Measurements from ENCODE around the gene MIR17HG.

MIR17HG gene

DNA sequence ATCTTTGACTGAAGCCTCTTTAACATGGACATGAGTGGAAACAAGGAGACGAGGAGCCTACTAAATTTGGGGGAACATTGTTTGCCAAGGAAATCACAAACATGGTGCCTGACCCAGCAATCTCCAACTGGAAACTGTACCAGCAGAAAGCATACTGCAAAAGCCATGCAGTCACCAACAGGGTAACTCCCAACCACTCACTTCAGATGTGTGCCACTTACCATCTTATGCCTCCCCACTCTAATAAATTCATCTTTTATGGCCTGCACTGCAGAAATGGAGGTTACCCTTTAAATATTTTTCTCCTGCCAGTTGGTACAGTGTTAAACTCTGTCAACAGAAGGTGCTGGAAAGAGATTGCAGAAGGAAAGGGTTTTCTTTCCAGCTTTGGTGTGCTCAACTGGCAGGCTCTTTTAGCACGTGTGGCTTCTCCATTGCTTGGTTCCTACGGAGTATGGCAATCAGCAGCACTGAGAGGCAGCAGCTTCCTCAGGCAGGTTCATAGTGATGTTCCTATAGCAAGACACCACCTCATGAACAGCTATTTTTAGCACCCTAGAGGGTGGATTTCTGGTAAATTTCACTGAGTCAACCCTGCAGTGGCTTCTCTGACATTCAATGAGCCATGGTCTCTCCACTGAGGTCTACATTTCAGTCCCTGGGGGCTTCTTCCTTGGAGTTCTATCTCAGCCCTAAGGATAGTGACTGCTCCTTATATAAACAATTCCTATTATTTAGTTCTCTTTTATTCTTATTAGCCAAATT, 21.4 kb downstream of the MIR17HG start:
- DNase-seq (ENCODE audit: low read depth in 2 of 2), result no peak

DNA sequence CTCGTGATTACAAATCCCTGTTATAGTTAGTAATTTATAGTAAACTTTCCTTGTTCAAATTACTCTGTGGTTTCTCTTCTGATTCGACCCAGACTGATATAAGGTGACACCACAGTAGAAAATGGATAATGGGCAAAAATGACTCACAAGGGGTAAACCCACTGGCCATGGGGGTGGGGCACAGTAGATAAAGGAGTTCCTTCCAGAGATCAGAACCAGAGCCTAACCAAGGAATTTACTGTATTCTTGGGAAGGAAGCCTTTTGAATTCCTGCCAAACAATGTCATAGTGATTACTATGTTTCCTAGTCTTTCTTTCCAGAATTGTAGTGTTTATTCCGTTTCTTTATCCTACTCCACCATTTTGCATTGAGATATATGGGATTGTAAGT, 21.9 kb downstream of the MIR17HG start:
- peak in 1 of 2 donors; percentile 20 for DNase-seq (ENCODE audit: low read depth in 2 of 2)

DNA sequence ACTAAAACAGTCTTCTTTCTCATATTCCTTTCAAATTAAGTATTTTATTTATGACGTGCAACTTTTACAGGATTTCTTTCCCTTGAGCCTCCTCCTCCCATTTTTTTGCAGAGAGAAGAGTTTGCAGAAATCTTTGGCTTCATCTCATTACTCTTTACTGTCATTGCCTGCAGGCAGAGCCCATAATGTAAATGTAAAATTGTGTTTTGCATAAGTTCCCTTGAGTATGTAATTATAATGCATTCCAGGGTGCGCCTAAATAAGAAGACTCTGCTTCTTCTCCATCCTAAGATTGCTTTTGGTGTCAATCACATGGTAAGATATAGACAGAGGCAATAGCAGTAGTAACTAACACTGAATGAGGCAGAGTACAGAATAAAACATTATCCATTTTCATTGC, 23.0 kb downstream of the MIR17HG start:
- no peak for DNase-seq (ENCODE audit: low read depth in 2 of 2)

DNA sequence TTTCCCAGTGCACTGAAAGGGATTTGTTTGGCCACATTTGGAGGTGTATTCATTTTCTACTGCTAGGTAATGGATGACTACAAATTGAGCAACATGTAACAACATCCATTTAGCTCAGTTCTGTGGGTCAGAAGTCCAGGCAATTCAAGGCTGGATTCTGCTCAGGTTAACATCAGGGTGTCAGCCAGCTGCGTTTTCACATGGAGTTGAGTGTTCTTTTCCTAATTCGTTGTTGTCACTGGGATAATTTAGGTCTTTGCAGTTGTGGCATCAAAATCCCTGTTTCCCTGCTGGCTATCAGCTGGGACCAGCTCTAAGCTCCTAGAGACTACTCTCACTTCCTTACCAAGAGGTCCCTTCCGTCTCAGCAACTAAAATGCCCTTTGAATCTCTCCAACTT, 25.4 kb downstream of the MIR17HG start:
- no peak for DNase-seq (ENCODE audit: low read depth in 2 of 2)

DNA sequence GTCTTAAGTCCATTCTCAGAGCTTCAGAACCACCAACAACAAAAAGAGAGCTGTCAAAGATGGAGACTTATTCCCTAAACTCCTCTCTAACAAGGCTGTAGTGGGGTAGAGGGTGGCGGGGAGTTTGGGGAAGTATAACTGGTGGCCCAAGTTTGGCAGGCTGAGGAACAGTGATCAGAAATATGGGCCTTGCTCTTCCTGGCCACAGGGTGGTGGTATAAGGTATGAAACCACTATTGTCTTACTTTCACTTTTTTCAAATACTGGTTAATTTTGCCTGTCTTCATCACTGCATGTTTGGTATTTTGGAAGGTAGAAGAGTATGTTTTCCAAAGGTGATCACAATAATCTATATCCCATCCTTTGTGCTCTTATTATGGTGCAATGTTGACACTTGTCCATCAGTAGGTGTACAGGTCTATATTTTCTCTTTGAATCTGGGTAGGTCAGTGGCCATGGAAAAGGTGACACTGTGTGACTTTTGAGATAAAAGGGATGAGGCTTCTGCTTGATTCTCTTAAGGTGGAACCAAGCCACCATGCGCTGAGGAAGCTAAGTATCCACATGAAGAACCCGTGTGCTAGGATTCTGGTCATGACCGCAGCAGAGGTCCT, 27.7 kb downstream of the MIR17HG start:
- DNase-seq (ENCODE audit: low read depth in 2 of 2), result no peak

DNA sequence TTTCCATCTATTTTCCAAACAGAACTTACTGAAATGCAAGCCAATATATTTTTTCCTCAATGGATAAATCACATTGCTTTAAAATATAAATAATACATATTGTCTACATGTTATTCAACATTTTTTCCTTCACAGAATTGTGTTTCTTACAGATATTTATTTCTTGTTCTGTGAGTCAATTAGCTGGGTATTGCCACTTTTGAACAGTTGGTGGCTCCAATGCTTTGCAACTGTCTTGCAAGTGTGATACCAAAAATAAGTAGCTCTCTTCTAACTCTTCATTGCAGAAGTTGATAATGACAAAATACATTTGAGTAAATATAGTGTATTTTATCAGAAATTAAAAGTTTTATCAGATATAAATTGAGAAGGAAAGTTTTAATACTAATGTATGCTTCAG, 33.9 kb downstream of the MIR17HG start:
- DNase-seq (ENCODE audit: low read depth in 2 of 2), result no peak

DNA sequence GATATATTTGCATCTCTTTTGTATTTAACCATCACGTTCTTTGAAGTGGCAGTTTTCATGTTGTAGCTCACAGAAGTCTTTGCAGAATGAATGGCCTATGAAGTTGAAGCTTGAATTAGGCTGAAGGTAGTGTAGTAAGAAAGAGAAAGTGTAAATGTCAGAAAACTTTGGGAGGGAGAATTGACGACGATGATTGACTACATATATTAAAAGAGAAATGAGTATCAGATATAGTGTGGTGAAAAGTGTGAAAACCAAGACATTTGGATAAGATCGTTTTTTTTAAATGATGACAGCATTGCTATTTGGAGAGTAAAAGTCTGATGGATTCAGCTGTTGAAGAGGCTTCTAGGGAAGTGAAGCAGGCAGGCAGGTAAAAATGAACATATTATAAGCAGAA, 36.3 kb downstream of the MIR17HG start:
- no peak for DNase-seq (ENCODE audit: low read depth in 2 of 2)

DNA sequence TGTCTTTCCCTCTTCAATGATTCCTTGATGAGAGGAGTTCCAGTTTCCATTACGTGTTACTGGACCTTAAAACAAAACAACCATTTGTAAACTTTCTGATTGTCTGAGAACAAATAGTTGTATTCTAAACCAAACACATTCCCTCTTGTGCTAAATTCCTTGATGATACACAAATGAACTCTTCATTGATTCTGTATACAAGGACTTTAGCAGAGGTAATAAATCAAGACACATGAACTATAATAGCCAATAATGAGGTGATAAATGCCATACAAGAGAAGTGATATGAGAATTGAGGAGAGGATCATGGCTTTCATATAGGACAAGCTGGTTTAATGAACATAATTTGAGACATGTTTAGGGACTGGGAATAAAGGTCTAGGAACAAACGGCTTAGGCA, 37.4 kb downstream of the MIR17HG start:
- DNase-seq (ENCODE audit: low read depth in 2 of 2), result no peak

DNA sequence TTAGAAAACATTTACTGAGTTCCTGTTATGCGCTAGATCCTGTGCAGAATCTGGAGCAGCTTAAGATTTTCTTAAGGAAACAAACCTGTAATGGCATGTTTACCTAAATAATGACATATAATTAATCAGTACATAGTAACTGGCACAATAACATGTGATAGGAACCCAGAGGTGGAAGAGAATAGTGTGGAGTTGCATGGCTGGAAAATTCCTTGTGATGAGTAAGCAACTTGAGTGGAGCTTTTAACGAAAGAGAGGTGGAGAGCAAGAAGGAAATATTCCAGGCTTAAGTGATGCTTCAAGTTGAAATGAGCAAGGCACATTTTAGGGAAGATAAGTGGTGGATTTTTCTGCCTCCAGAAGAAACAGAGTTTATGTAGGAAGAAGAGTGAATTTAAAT, 41.7 kb downstream of the MIR17HG start:
- no peak for DNase-seq (ENCODE audit: low read depth in 2 of 2)

DNA sequence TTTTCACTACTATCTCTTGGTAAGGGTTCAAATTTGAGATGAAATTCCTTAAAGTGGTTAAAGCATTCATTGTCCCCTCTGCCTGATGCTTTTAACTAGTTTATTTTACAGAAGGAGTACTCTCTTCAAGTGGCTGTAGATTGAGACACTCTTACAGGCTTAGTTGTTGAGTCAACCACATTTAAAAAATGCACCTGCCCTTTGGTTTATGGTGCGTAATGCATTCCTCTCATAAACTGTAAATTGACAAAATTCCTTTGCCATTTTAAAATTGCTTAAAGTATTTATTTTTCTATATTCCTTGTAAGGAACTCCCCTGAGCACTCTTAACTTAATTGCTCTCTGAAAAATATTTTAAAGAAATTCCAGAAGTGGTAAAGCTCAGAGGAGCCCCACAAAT, 50.1 kb downstream of the MIR17HG start:
- no peak for DNase-seq (ENCODE audit: low read depth in 2 of 2)

DNA sequence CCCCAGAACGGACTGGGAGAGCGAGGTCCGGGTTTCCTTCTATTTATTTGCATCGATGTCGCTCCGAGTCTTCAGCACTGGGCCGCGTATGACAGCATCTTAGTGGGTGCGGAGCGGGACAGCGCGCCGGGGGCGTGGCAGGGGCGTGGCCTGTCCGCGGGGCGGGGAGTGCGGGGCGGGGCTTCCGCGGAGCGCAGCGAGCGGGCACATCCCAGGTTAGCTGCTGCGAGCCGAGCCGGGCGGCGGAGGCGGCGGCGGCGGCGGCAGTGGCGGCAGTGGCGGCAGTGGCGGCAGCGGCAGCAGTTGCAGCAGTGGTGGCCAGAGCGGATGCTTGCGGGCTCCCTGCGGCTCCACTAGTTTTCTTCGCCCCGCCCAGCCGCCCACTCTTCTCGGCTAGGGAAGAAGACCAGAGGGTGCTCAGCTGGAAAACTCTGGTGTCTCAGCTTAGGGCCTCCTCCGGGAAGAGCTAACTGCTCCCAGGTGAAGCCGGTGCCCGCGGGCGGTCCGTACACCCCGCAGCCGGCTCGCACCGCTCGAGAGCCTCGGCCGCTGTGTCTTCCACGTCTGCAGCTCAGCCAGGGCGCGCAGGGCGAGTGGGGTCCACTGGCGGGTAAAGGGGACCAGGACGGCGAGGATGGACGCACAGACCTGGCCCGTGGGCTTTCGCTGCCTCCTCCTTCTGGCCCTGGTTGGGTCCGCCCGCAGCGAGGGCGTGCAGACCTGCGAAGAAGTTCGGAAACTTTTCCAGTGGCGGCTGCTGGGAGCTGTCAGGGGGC, 51.1 kb downstream of the MIR17HG start, which contains the start of gene GPC5:
Gene GPC5, plus strand, starts transcription at position 209 of the 776 bp plus-strand sequence.
- peak; percentile 81 to 83 for DNase-seq (ENCODE audit: low read depth in 2 of 2)

DNA sequence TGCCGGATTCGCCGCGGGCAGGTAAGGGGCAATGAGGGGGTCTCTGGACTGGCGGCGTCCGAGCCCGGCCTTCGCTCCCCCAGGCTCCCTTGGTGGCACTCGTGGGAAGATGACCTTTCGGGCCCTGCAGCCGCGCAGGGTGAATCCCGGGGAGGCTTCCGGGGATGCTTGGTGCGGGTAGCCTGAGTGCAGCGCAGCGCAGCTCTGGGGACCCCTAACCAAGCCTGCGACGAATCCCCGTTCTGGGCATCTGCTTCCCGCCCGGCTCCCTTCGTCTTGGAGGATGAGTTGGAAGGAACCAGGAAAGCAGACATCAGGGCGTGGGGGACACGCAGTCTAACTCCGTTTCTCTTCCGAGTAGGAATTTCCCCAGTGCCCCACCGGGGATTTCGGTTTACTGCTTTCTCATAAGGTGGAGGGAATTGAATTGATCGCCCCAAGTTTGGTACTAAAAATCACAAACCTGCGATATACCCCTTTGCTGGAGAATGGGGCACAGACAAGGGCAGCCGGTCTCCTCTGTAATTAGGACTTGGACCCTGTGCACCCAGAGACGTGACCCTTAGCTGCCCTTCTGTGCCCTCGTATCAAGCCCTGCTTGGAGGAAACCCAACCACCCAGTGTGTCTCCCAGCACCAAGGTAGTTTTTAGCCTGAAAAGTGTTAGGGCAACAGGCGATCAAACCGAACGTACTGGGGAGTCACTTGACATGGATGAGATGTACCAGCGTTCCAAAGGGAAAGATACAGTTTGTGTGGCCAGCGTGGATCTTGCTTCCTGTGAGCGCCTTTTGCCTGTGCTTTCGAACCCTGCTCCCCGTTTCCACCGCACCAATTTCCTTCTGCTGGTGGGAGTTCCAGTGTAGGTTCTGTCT, 51.9 kb downstream of the MIR17HG start:
- DNase-seq (ENCODE audit: low read depth in 2 of 2), result no peak

DNA sequence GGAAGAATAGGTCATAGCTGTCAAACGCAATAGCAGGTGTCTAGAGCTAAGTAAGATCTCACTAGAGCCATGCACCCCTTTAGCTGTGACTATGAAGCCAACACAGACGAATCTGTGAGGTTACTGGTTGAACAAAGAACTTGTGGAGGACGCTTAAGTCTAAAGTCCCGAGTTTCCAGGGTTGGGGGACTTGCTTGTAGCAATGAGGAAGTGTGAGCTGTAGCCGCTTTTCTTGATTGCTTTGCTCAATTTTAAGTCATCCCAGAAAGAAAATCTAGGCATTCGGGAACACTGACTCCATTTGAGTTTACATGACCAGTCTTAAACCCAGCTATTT, 52.5 kb downstream of the MIR17HG start:
- DNase-seq (ENCODE audit: low read depth in 2 of 2), result no peak

DNA sequence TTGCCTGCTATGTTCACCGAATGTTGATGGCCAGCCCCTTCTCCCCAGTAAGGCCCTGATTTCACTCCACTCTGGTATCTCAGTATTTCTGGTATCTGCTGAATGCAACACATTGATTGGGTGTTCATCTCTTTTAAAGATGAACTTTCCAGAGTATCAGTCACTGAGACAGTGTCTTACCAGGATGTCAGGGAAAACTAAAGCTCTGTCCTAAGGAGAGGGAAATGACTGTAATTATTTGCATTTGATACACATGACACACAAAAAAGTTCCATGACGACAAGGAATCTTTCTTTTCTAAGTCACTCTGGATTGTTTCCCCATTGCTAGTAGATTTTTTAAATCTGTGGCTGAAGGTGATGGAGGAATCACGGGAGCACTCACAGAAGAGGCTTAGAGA, 53.2 kb downstream of the MIR17HG start:
- DNase-seq (ENCODE audit: low read depth in 2 of 2), result no peak

DNA sequence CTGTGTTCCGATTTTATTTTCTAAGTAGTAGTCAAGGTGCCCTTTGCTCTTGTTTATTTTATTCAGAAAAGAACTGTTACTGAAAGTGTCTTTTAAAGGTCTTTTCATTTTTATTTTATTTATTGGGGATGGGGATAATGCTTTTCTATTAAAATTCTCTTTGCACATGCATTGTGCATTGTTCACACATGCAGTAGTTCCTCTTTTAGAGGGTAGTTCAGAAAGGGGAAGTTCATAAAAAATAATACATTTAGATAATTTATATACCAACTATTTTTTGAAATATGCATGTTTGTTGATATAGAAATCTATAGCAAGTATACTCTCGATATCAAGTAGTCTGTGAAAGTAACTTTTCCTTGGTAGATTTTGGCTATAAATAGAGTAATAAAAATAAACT, 54.4 kb downstream of the MIR17HG start:
- no peak for DNase-seq (ENCODE audit: low read depth in 2 of 2)

All from stimulated activated CD4-positive, alpha-beta T cell treated with anti-CD3 and anti-CD28 coated beads, Interleukin-1b, Interleukin-23, amount 100 ng/mL, for 4 hours (primary cell).